Keratinocyte (primary cell): ENCODE results near the gene RABEP1. TPM values are rescaled to one million over a fixed set of nuclear protein-coding genes. Genes with fewer than 3 reads are reported as not detected.

Experiments used
- DNase-seq: peaks from one replicate; pipeline ENCODE4 v3.0.0-alpha.2; 2011; ENCODE audit warnings: low read depth, missing footprints, low spot score
- FAIRE-seq: peaks from 2 replicates; lab custom pipeline; 2011; peaks lifted over from hg19 to GRCh38; lab: Jason Lieb, UNC
- H2AFZ ChIP-seq: 2 replicates; pipeline ENCODE4 v1.6.0; 2012; ENCODE audit warnings: low read length, control low read depth, inconsistent platforms; ENCODE audit not compliant: control insufficient read depth
- H3K27ac ChIP-seq: 2 replicates; pipeline ENCODE4 v1.5.1; 2011; ENCODE audit warnings: low read length; ENCODE audit not compliant: control insufficient read depth, insufficient read depth
- H3K27me3 ChIP-seq: 3 replicates; pipeline ENCODE4 v1.6.0; 2011; ENCODE audit warnings: low read length; ENCODE audit not compliant: control insufficient read depth, insufficient read depth; ENCODE audit errors: extremely low read depth
- H3K36me3 ChIP-seq, 2 experiments: 2 replicates in 1 of 2; 3 replicates in 1 of 2; pipeline ENCODE4 v1.5.1; 2011; ENCODE audit warnings: low read length in 2 of 2, mild to moderate bottlenecking in 1 of 2; ENCODE audit not compliant: control insufficient read depth in 2 of 2, insufficient read depth in 2 of 2; ENCODE audit errors: extremely low read depth in 1 of 2
- H3K4me1 ChIP-seq: 3 replicates; pipeline ENCODE4 v1.5.1; 2011; ENCODE audit warnings: low read length; ENCODE audit not compliant: control insufficient read depth, insufficient read depth; ENCODE audit errors: extremely low read depth
- H3K4me2 ChIP-seq: 3 replicates; pipeline ENCODE4 v1.6.0; 2011; ENCODE audit warnings: low read depth, low read length; ENCODE audit not compliant: control insufficient read depth, insufficient read depth; ENCODE audit errors: extremely low read depth
- H3K4me3 ChIP-seq, 3 experiments: fragments of 200-600 bp in 1 of 3; sonication (generic) in 1 of 3; 2 replicates in 2 of 3; 3 replicates in 1 of 3; pipeline ENCODE4 v1.5.1; 2011 to 2016; ENCODE audit warnings: low read length in 3 of 3, mild to moderate bottlenecking in 3 of 3, control low read depth in 2 of 3, inconsistent platforms in 1 of 3, low read depth in 1 of 3, mixed read lengths in 1 of 3, mixed run types in 1 of 3, moderate library complexity in 1 of 3; ENCODE audit not compliant: control insufficient read depth in 2 of 3, insufficient read depth in 2 of 3; ENCODE audit errors: extremely low read depth in 1 of 3
- H3K79me2 ChIP-seq: 2 replicates; pipeline ENCODE4 v1.6.0; 2012; ENCODE audit warnings: low read length; ENCODE audit not compliant: control insufficient read depth, insufficient read depth
- H3K9ac ChIP-seq: 3 replicates; pipeline ENCODE4 v1.6.0; 2011; ENCODE audit warnings: low read length; ENCODE audit not compliant: control insufficient read depth, insufficient read depth; ENCODE audit errors: extremely low read depth
- H3K9me1 ChIP-seq: 3 replicates; pipeline ENCODE4 v1.6.0; 2011; ENCODE audit warnings: low read length; ENCODE audit not compliant: control insufficient read depth, insufficient read depth; ENCODE audit errors: extremely low read depth
- H3K9me3 ChIP-seq: 2 replicates; pipeline ENCODE4 v1.5.1; 2012; ENCODE audit warnings: low read depth, low read length; ENCODE audit not compliant: control insufficient read depth
- H4K20me1 ChIP-seq: 3 replicates; pipeline ENCODE4 v1.6.0; 2011; ENCODE audit warnings: low read length; ENCODE audit not compliant: control insufficient read depth, insufficient read depth; ENCODE audit errors: extremely low read depth
- EZH2 ChIP-seq: IDR thresholded peaks from one replicate; pipeline ENCODE4 v1.6.1; 2012; ENCODE audit warnings: inconsistent platforms, mild to moderate bottlenecking, low read length, moderate library complexity
- dilution Hi-C: fragments of 300-500 bp; cut with MboI; formaldehyde crosslinking; loops from one replicate; pipeline ENCODE4 v1.7.0; 2020; ENCODE audit warnings: low sequenced_read_pairs; ENCODE audit not compliant: extremely low pct_ligation_motif_present
- polyA plus RNA-seq, 5 experiments: library from polyadenylated mRNA; depleted of rRNA in 3 of 5; stranded (reverse) in 3 of 5; stranded (forward) in 1 of 5; unstranded in 1 of 5; fragments of >200 nt; gene quantifications; 1 replicate in 1 of 5; 2 replicates in 3 of 5; 3 replicates in 1 of 5; pipeline versions ENCODE4 v1.2.1 to v1.2.3, GENCODE V29; 2011 to 2012; ENCODE audit warnings: missing spikeins in 2 of 5, low read depth in 1 of 5, low replicate concordance in 1 of 5
- TF ChIP-seq, protein P1 (sequence below), 3 experiments: IDR thresholded peaks in 1 of 3; conservative IDR thresholded peaks in 1 of 3; optimal IDR thresholded peaks in 1 of 3; 2 replicates in 2 of 3; 3 replicates in 1 of 3; pipeline versions ENCODE3 to v1.5.1; 2011; ENCODE audit warnings: low read length in 3 of 3, mild to moderate bottlenecking in 3 of 3, moderate library complexity in 2 of 3, control low read depth in 1 of 3, inconsistent platforms in 1 of 3; ENCODE audit not compliant: insufficient read depth in 2 of 3; ENCODE audit errors: extremely low read depth in 1 of 3

The RABEP1 gene
- polyA plus RNA-seq, 1 donor (not counting 4 experiments of a cell fraction or from before 2014, with no cell fraction given) = 27.1 TPM

DNA sequence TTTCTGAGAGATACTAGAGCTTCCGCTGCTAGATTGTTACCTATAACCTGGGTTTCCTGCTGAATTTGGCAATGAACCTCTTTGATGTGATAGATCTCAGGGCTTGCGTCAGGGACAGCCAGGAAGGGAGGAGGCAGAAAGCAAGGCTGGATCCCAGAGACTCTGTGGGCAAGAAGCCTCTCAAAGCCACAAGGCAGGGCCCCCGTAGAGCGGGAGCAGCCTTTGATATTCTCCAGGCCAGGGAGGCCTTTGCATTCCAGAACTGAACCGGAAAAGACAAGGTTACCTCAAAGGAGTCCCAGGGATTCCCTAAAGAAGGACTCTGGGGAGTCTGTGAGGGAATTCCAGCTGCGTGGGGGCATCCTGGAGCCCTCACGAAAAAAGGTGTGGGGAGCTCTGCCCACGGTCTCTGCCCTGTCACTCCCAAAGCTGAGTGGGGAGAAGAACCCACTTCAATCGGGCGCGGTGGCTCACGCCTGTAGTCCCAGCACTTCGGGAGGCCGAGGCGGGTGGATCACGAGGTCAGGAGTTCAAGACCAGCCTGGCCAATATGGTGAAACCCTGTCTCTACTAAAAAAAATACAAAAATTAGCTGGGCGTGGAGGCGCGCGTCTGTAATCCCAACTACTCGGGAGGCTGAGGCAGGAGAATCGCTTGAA is 33.1 kb upstream of the RABEP1 start:
- Histone ChIP-seq H3K79me2 (no peaks in the 10 kb centered on the region), H3K4me1 (peaks cover 2% of the 10 kb centered on the region), H3K9me3 (no peaks in the 10 kb centered on the region), H3K27ac (no peak overlapping the region), H3K27me3 (no peaks in the 10 kb centered on the region), H4K20me1 (no peaks in the 10 kb centered on the region), H3K9me1 (no peaks in the 10 kb centered on the region), H2AFZ (no peak overlapping the region), H3K4me2 (no peak overlapping the region), H3K9ac (no peak overlapping the region), H3K36me3 (no peaks in the 10 kb centered on the region), H3K4me3 (no peak overlapping the region)
- dilution Hi-C loops = no loop called here
- TF ChIP-seq EZH2 = no peak
- TF ChIP-seq, protein P1, sequence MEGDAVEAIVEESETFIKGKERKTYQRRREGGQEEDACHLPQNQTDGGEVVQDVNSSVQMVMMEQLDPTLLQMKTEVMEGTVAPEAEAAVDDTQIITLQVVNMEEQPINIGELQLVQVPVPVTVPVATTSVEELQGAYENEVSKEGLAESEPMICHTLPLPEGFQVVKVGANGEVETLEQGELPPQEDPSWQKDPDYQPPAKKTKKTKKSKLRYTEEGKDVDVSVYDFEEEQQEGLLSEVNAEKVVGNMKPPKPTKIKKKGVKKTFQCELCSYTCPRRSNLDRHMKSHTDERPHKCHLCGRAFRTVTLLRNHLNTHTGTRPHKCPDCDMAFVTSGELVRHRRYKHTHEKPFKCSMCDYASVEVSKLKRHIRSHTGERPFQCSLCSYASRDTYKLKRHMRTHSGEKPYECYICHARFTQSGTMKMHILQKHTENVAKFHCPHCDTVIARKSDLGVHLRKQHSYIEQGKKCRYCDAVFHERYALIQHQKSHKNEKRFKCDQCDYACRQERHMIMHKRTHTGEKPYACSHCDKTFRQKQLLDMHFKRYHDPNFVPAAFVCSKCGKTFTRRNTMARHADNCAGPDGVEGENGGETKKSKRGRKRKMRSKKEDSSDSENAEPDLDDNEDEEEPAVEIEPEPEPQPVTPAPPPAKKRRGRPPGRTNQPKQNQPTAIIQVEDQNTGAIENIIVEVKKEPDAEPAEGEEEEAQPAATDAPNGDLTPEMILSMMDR (optimal IDR thresholded peaks at IDR 0.05 in 1 of 3, IDR thresholded peaks at IDR 0.05 in 1 of 3, conservative IDR thresholded peaks at IDR 0.05 in 1 of 3; ENCODE audit: extremely low read depth in 1 of 3, insufficient read depth in 2 of 3, low read length in 3 of 3) = no peak
- FAIRE-seq (no peak), DNase-seq (no peak)

DNA sequence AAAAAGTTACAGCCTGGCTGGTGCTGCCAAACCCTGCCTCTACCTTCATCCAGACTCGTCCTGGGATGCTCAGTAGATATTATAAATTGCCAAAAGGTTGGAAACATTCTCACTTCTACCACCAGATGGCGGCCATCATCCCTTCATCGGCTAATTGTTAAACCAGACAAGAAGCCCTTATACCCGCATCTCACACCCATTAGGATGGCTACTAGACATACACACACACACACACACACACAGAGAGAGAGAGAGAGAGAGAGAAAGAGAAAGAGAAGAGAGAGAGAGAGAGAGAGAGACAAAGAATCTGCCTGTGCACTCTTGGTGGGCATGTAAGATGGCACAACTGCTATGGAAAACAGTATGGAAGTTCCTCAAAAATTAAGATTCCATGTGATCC is 32.5 kb upstream of the RABEP1 start:
- Histone ChIP-seq H3K9me3 (no peaks in the 10 kb centered on the region), H3K27ac (no peak overlapping the region), H3K4me3 (no peak overlapping the region), H3K36me3 (no peaks in the 10 kb centered on the region), H4K20me1 (no peaks in the 10 kb centered on the region), H2AFZ (peak overlapping the region; percentile 47), H3K27me3 (no peaks in the 10 kb centered on the region), H3K4me1 (peaks cover 2% of the 10 kb centered on the region), H3K9ac (no peak overlapping the region), H3K4me2 (no peak overlapping the region), H3K79me2 (no peaks in the 10 kb centered on the region), H3K9me1 (no peaks in the 10 kb centered on the region)
- dilution Hi-C loops = no loop called here
- TF ChIP-seq, protein P1 (optimal IDR thresholded peaks at IDR 0.05 in 1 of 3, IDR thresholded peaks at IDR 0.05 in 1 of 3, conservative IDR thresholded peaks at IDR 0.05 in 1 of 3; ENCODE audit: extremely low read depth in 1 of 3, insufficient read depth in 2 of 3, low read length in 3 of 3) = peak; percentile 56 to 71 (median 62)
- TF ChIP-seq EZH2 = no peak
- FAIRE-seq (peak; percentile 84), DNase-seq (peak; percentile 35)
